ENCODE data around the gene FAM185A.

Gene FAM185A

DNA sequence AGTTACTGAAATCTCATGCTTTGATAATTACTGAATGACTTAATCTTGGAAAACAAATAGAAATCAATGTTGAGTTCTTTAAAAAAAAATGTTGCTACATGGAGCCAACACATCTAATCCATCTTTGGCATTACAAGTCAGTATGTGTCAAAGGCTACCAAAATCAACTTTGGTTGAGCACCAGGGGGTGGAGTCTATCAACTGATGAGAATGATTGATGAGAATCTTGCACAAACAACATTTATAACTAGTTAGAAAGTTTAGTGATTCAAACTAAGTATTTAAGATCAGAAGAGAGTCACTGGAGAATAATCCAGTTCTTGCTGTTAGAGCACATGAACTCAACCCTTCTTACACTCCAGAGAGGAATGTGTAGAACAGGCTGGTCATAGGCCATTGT, 93.5 kb downstream of the FAM185A start:
- Mint-ChIP-seq H3K4me1 (peaks cover 42% of the 10 kb centered on the region), H3K27ac (peak overlapping the region in 2 of 3 experiments; percentile 69 to 72), H3K4me3 (no peak overlapping the region), H3K27me3 (ENCODE audit: low read depth) (no peaks in the 10 kb centered on the region), H3K9me3 (no peaks in the 10 kb centered on the region), H3K36me3 (ENCODE audit: low read depth) (peaks cover 6% of the 10 kb centered on the region)
- TF ChIP-seq, protein P1, sequence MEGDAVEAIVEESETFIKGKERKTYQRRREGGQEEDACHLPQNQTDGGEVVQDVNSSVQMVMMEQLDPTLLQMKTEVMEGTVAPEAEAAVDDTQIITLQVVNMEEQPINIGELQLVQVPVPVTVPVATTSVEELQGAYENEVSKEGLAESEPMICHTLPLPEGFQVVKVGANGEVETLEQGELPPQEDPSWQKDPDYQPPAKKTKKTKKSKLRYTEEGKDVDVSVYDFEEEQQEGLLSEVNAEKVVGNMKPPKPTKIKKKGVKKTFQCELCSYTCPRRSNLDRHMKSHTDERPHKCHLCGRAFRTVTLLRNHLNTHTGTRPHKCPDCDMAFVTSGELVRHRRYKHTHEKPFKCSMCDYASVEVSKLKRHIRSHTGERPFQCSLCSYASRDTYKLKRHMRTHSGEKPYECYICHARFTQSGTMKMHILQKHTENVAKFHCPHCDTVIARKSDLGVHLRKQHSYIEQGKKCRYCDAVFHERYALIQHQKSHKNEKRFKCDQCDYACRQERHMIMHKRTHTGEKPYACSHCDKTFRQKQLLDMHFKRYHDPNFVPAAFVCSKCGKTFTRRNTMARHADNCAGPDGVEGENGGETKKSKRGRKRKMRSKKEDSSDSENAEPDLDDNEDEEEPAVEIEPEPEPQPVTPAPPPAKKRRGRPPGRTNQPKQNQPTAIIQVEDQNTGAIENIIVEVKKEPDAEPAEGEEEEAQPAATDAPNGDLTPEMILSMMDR (IDR thresholded peaks at IDR 0.05; ENCODE audit: unreplicated experiment in 3 of 3) = no peak

DNA sequence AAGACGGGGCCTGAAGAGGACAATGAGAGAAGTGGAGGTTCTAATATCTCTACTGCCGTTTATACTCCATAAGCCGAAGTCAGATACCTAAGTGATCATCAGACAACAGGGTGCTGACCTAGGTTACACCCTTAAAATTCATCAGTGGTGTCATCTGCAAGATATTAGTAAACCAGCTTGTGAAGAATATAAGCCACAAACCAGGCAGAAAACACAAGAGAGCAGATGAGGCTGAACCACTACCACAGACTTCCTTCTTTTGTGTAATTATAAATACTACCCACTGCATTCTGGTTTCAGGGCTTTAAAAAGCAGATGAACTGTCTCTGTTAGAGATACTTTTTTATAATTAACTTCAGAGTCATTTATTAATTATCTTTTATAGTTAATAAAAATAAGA, 95.1 kb downstream of the FAM185A start:
- Mint-ChIP-seq H3K27me3 (ENCODE audit: low read depth) (no peaks in the 10 kb centered on the region), H3K27ac (peak overlapping the region in 1 of 3 experiments; percentile 10)

DNA sequence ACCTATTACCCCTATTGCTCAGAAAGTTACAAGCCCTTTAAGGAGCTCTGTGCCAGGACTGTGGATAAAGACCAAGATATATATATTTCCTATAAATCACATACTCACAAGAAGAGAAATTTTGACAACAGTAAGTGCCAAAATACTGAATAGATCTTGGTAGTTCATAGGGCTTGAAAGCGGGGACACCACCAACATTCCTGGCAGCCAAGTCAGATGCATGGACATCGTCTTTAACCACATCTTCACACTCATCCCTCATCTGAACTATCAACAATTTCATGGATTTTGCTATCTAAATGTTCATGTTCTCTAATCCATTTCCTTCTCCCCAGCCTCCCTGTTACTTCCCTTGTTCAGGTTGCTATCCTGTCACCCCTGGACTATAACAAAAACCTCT, 96.5 kb downstream of the FAM185A start:
- Mint-ChIP-seq H3K36me3 (ENCODE audit: low read depth) (peaks cover 3% of the 10 kb centered on the region), H3K9me3 (no peaks in the 10 kb centered on the region), H3K4me3 (no peak overlapping the region), H3K4me1 (peaks cover 22% of the 10 kb centered on the region), H3K27me3 (ENCODE audit: low read depth) (no peaks in the 10 kb centered on the region), H3K27ac (no peak overlapping the region)
- TF ChIP-seq, protein P1 (IDR thresholded peaks at IDR 0.05; ENCODE audit: unreplicated experiment in 3 of 3) = no peak

More for the DNA sequence above, 95.1 kb downstream of the FAM185A start:
- Mint-ChIP-seq H3K4me3 (no peak overlapping the region), H3K36me3 (ENCODE audit: low read depth) (peaks cover 3% of the 10 kb centered on the region), H3K4me1 (peaks cover 29% of the 10 kb centered on the region), H3K9me3 (no peaks in the 10 kb centered on the region)
- TF ChIP-seq, protein P1 (IDR thresholded peaks at IDR 0.05; ENCODE audit: unreplicated experiment in 3 of 3) = no peak

DNA sequence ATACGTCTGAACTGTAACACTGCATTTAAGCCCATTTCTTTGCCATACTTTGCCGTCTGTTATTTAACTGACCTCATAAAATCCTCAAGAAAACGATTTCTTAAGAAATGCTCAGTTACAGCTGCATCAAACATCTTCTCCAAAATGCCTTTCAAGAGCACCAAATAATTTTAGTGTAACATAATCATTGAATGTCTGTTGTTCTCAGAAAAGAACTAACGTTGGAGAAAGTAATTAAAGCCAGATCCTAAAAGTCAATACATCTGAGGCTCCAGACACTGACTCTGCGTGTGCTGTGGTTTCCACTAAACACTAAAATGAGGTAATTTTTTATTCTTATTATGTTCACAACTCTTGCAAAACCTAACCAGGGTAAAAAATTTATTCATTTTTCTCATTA, 100.3 kb downstream of the FAM185A start:
- Mint-ChIP-seq H3K36me3 (ENCODE audit: low read depth) (peaks cover 14% of the 10 kb centered on the region), H3K4me3 (no peak overlapping the region), H3K27me3 (ENCODE audit: low read depth) (no peaks in the 10 kb centered on the region), H3K9me3 (peaks cover 12% of the 10 kb centered on the region), H3K4me1 (peaks cover 10% of the 10 kb centered on the region), H3K27ac (peak overlapping the region in 2 of 3 experiments; percentile 38 to 66)
- TF ChIP-seq, protein P1 (IDR thresholded peaks at IDR 0.05; ENCODE audit: unreplicated experiment in 3 of 3) = no peak

GRCh38 chr7:102849538-102849937, 100.7 kb downstream of the FAM185A start:
- Mint-ChIP-seq H3K36me3 (ENCODE audit: low read depth) (peaks cover 14% of the 10 kb centered on the region), H3K9me3 (peaks cover 12% of the 10 kb centered on the region), H3K4me3 (no peak overlapping the region), H3K4me1 (peaks cover 10% of the 10 kb centered on the region), H3K27me3 (ENCODE audit: low read depth) (no peaks in the 10 kb centered on the region), H3K27ac (peak overlapping the region in 1 of 3 experiments; percentile 38)
- TF ChIP-seq, protein P1 (IDR thresholded peaks at IDR 0.05; ENCODE audit: unreplicated experiment in 3 of 3) = no peak

- TF ChIP-seq, protein P1 (IDR thresholded peaks at IDR 0.05; ENCODE audit: unreplicated experiment in 3 of 3) = no peak
- Mint-ChIP-seq H3K9me3 (peaks cover 12% of the 10 kb centered on the region), H3K36me3 (ENCODE audit: low read depth) (peaks cover 14% of the 10 kb centered on the region), H3K27me3 (ENCODE audit: low read depth) (no peaks in the 10 kb centered on the region), H3K4me1 (peaks cover 39% of the 10 kb centered on the region), H3K4me3 (no peak overlapping the region), H3K27ac (no peak overlapping the region)
Measured at GRCh38 chr7:102856036-102856435, 107.2 kb downstream of the FAM185A start.
